Measurements from ENCODE around the gene NAA50. TPM values are rescaled to one million over a fixed set of nuclear protein-coding genes. Genes with fewer than 3 reads are reported as not detected.

Gene NAA50
- total RNA-seq, 8 experiments from 2014 or later = 34.0 to 108 (median 72.5) TPM

Other genes starting within 250 kb of the NAA50 start
- 10 to 100 TPM in 5 of 8 experiments, 1 to 10 TPM in 3; 6.5 to 22.0 (median 16.8) TPM for gene SPICE1, start 231.1 kb downstream of the NAA50 start, total RNA-seq
- gene SIDT1, start 213.7 kb downstream of the NAA50 start, total RNA-seq = 1 to 10 TPM in 2 of 8 experiments, under 1 TPM in 4, not detected in 2; 0.33 to 6.1 (median 0.66) TPM
- gene USF3, start 49.6 kb downstream of the NAA50 start, total RNA-seq = 10 to 100 TPM in 4 of 8 experiments, 1 to 10 TPM in 4; 8.2 to 16.8 (median 9.7) TPM
- 100 to 1,000 TPM in 3 of 8 experiments, 10 to 100 TPM in 5; 48.9 to 129 (median 94.7) TPM for gene ATP6V1A, start 786 bp upstream of the NAA50 start, total RNA-seq
- gene GRAMD1C, start 92.5 kb upstream of the NAA50 start, total RNA-seq = 1 to 10 TPM in 7 of 8 experiments, under 1 TPM in 1; 0.45 to 6.1 (median 2.6) TPM
- gene ZDHHC23, start 201.8 kb upstream of the NAA50 start, total RNA-seq = 1 to 10 TPM in 7 of 8 experiments, under 1 TPM in 1; 0.46 to 3.5 (median 2.1) TPM

All from motor neuron (in vitro differentiated cells).